A549 (cell line): ENCODE measurements around the gene MGMT. TPM values are rescaled to one million over a fixed set of nuclear protein-coding genes. Genes with fewer than 3 reads are reported as not detected.

ENCODE experiments used
- ATAC-seq, 2 experiments: fragments of 200-7000 bp in 1 of 2; fragments of >200 bp in 1 of 2; cut with Nextera tagmentation in 1 of 2; cut with Tn5 transposase in 1 of 2; 3 replicates each; pipeline versions ENCODE4 v1.8.0 to v1.9.1; 2018 to 2020; ENCODE audit warnings: mild to moderate bottlenecking in 1 of 2, moderate library complexity in 1 of 2
- CTCF ChIA-PET: fragments of 300-600 bp; sonication (Branson Sonifier 250); formaldehyde crosslinking; extraction: SDS; loops from one replicate; lab custom pipeline; 2021; ENCODE audit warnings: antibody characterized with exemption, inconsistent platforms; lab: Yijun Ruan, JAX
- POLR2A ChIA-PET: fragments of 350-600 bp; formaldehyde crosslinking; extraction: SDS; loops from one replicate; lab custom pipeline; 2021; ENCODE audit warnings: antibody characterized with exemption, inconsistent platforms; lab: Yijun Ruan, JAX
- DNase-seq, 2 experiments: peaks; one replicate each; pipeline versions ENCODE4 v3.0.0 to v3.0.0-alpha.2; 2011 to 2016; ENCODE audit warnings: low read depth in 1 of 2, low spot score in 1 of 2
- FAIRE-seq: peaks from 2 replicates; lab custom pipeline; 2011; peaks lifted over from hg19 to GRCh38; lab: Jason Lieb, UNC
- H3K27ac ChIP-seq, 2 experiments: fragments of >200 bp; sonication (Bioruptor Twin); formaldehyde crosslinking; 3 replicates each; pipeline ENCODE4 v1.5.1; 2016 to 2017
- H3K4me1 ChIP-seq: fragments of >200 bp; sonication (Bioruptor Twin); formaldehyde crosslinking; 3 replicates; pipeline ENCODE4 v1.6.1; 2016
- H3K4me2 ChIP-seq: fragments of >200 bp; sonication (Bioruptor Twin); formaldehyde crosslinking; 3 replicates; pipeline ENCODE4 v1.6.1; 2016
- H3K4me3 ChIP-seq: fragments of >200 bp; sonication (Bioruptor Twin); formaldehyde crosslinking; 3 replicates; pipeline ENCODE4 v1.5.1; 2016
- H3K9me3 ChIP-seq: fragments of >200 bp; sonication (Bioruptor Twin); formaldehyde crosslinking; 3 replicates; pipeline ENCODE4 v1.6.1; 2016
- BHLHE40 ChIP-seq: IDR thresholded peaks from 2 replicates; pipeline ENCODE4 v1.6.1; 2012; ENCODE audit warnings: low read depth, low read length, inconsistent platforms
- CHD4 ChIP-seq: fragments of 200-600 bp; sonication (generic); IDR thresholded peaks from 2 replicates; pipeline ENCODE4 v1.6.1; 2016; ENCODE audit warnings: antibody characterized with exemption, mild to moderate bottlenecking, borderline replicate concordance
- EHF ChIP-seq: fragments of 250-450 bp; sonication (Bioruptor Pico); IDR thresholded peaks from 2 replicates; pipeline ENCODE4 v1.5.0; 2020; ENCODE audit warnings: mild to moderate bottlenecking
- GATA3 ChIP-seq: IDR thresholded peaks from 2 replicates; pipeline ENCODE4 v1.6.1; 2012; ENCODE audit warnings: borderline replicate concordance
- HOXB13 ChIP-seq: fragments of 250-450 bp; sonication (Bioruptor Pico); IDR thresholded peaks from 2 replicates; pipeline ENCODE4 v1.5.0; 2020; ENCODE audit warnings: low read depth, mild to moderate bottlenecking, moderate library complexity
- HOXB5 ChIP-seq: fragments of 250-450 bp; sonication (Bioruptor Pico); IDR thresholded peaks from 2 replicates; pipeline ENCODE4 v1.5.0; 2020; ENCODE audit warnings: mild to moderate bottlenecking, moderate library complexity
- KDM5A ChIP-seq: fragments of 200-600 bp; sonication (generic); IDR thresholded peaks from 2 replicates; pipeline ENCODE4 v1.6.1; 2016; ENCODE audit warnings: antibody characterized with exemption, mild to moderate bottlenecking
- MAX ChIP-seq: IDR thresholded peaks from 2 replicates; pipeline ENCODE4 v1.6.1; 2012
- POLR2A ChIP-seq: IDR thresholded peaks from 2 replicates; pipeline ENCODE4 v1.6.1; 2012; ENCODE audit warnings: mild to moderate bottlenecking, low read length
- RCOR1 ChIP-seq: fragments of 150-350 bp; IDR thresholded peaks from 2 replicates; pipeline ENCODE4 v1.6.1; 2014; ENCODE audit warnings: antibody characterized with exemption, low read length, low read depth
- RFX5 ChIP-seq: fragments of 450-650 bp; IDR thresholded peaks from 2 replicates; pipeline ENCODE4 v1.7.1; 2014; ENCODE audit warnings: antibody characterized with exemption, mild to moderate bottlenecking, moderate library complexity
- SMC3 ChIP-seq: fragments of >200 bp; sonication (Bioruptor Twin); formaldehyde crosslinking; IDR thresholded peaks from 3 replicates; pipeline ENCODE4 v1.6.1; 2018; ENCODE audit warnings: inconsistent platforms
- TFCP2L1 ChIP-seq: fragments of 250-450 bp; sonication (Bioruptor Pico); IDR thresholded peaks from 2 replicates; pipeline ENCODE4 v1.5.0; 2021; ENCODE audit warnings: mild to moderate bottlenecking
- TP53 ChIP-seq: fragments of 250-450 bp; sonication (Bioruptor Pico); IDR thresholded peaks from 2 replicates; pipeline ENCODE4 v1.5.0; 2021; ENCODE audit warnings: mild to moderate bottlenecking, moderate library complexity
- USF2 ChIP-seq: fragments of 450-650 bp; IDR thresholded peaks from 2 replicates; pipeline ENCODE4 v1.6.1; 2014; ENCODE audit warnings: antibody characterized with exemption
- ZC3H11A ChIP-seq: fragments of 450-650 bp; IDR thresholded peaks from 2 replicates; pipeline ENCODE4 v1.6.1; 2014; ENCODE audit warnings: antibody characterized with exemption, mild to moderate bottlenecking
- ZFP36 ChIP-seq: fragments of 450-650 bp; IDR thresholded peaks from 2 replicates; pipeline ENCODE4 v1.6.1; 2014; ENCODE audit warnings: borderline replicate concordance; ENCODE audit not compliant: partially characterized antibody
- WGBS: methylation state at CpG from one replicate; pipeline ENCODE4 v1.1.6; 2017; ENCODE audit errors: missing lambda C conversion rate; 5-methylcytosine and 5-hydroxymethylcytosine counted together
- polyA plus RNA-seq, 4 experiments: library from polyadenylated mRNA; depleted of rRNA in 3 of 4; stranded (reverse); fragments of >200 nt; fragmentation: RNase III in 1 of 4; extraction: RNeasy Plus Mini Kit Qiagen cat#74134 plus additional on column Dnase treatment in 1 of 4; gene quantifications; 2 replicates in 3 of 4; 3 replicates in 1 of 4; pipeline ENCODE4 v1.2.3, GENCODE V29; 2011 to 2017
- TF ChIP-seq, protein P1 (sequence below): fragments of 150-350 bp; IDR thresholded peaks from 2 replicates; pipeline ENCODE4 v1.6.1; 2014; ENCODE audit warnings: low read depth, mild to moderate bottlenecking, low read length

MGMT gene
- polyA plus RNA-seq, 2 of the 4 experiments (the other 2 are of a cell fraction), result 4.9 to 5.2 TPM

DNA sequence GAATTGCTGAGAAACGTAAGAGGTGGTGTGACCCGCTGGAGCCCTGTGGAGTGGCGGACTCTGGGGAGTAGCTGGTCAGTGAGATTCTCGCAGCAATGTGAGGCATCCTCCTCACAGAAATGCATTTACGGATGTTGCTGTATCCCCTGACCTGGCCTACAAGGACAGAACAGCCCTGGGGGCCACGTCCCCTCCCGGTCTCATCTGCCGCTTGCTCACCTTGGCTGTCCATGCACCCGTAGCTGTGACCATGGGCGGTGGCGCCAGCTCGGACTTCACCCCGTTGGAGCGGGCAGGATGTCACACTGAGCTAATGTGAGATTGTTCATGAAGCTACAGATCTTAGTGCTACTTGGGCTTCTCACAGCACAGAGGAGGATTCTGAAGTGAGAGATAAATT, 303.2 kb downstream of the MGMT start:
- ATAC-seq, result no peak
- Histone ChIP-seq H3K27ac (no peak overlapping the region), H3K4me1 (no peaks in the 10 kb centered on the region), H3K4me2 (no peak overlapping the region), H3K9me3 (no peaks in the 10 kb centered on the region), H3K4me3 (no peak overlapping the region)
- FAIRE-seq, result no peak
- DNase-seq, result no peak
- TF ChIP-seq ZC3H11A, result no peak
- no peak for TF ChIP-seq TP53 (CRISPR knock-in tag)
- CTCF ChIA-PET, result no interaction called here
- 69% methylated on average over 12 of the region's 14 CpGs for WGBS
- POLR2A ChIA-PET, result no interaction called here

GRCh38 chr10:129771024-129771423, 304.0 kb downstream of the MGMT start:
- H3K4me2 ChIP-seq, result no peak overlapping the region
- ChIA-PET POLR2A (no interaction called here), CTCF (no interaction called here)

GRCh38 chr10:129771576-129771975, 304.5 kb downstream of the MGMT start:
- WGBS, result 40% methylated on average over 15 of the region's 15 CpGs
- FAIRE-seq (no peak), DNase-seq (no peak), ATAC-seq (no peak)
- no peak overlapping the region for H3K4me2 ChIP-seq
- ChIA-PET CTCF (no interaction called here), POLR2A (no interaction called here)
- TF ChIP-seq GATA3 (no peak), POLR2A (no peak)
- no peaks in the 10 kb centered on the region for H3K9me3 ChIP-seq
- no peaks in the 10 kb centered on the region for H3K4me1 ChIP-seq
- no peak overlapping the region for H3K4me3 ChIP-seq
- no peak overlapping the region for H3K27ac ChIP-seq

More at GRCh38 chr10:129771024-129771423, 304.0 kb downstream of the MGMT start:
- Histone ChIP-seq H3K27ac (no peak overlapping the region), H3K4me3 (no peak overlapping the region), H3K4me1 (no peaks in the 10 kb centered on the region), H3K9me3 (no peaks in the 10 kb centered on the region)
- DNase-seq (no peak), ATAC-seq (no peak), FAIRE-seq (no peak)
- no peak for TF ChIP-seq TFCP2L1 (CRISPR knock-in tag)
- TF ChIP-seq, protein P1, sequence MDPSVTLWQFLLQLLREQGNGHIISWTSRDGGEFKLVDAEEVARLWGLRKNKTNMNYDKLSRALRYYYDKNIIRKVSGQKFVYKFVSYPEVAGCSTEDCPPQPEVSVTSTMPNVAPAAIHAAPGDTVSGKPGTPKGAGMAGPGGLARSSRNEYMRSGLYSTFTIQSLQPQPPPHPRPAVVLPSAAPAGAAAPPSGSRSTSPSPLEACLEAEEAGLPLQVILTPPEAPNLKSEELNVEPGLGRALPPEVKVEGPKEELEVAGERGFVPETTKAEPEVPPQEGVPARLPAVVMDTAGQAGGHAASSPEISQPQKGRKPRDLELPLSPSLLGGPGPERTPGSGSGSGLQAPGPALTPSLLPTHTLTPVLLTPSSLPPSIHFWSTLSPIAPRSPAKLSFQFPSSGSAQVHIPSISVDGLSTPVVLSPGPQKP, result no peak
- TF ChIP-seq USF2, result no peak
- WGBS, result 39% methylated on average over 8 of the region's 13 CpGs

DNA sequence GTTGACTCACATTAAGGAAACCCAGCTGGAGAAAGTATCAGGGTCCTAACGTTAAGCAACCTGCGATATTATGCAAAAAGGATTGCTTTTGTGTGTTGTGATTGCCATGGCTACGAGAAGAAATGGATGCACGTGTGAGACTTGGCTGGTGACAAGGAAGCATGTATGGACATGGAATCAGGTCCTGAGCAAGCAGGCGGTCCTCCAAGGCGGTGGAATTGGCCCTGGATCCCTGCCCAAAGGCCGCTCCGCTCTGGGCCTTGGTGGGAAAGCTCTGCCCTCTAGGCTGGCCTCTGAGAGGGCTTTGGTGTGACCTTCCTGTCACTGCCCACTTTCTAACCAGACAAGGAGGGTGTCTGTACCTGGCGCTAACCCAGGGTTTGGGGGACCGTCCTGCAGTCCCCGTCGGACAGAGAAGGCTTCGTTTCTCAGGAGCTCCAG, 305.0 kb downstream of the MGMT start:
- CTCF ChIA-PET, result no interaction called here
- Histone ChIP-seq H3K4me1 (no peaks in the 10 kb centered on the region), H3K4me3 (no peak overlapping the region), H3K4me2 (no peak overlapping the region), H3K9me3 (no peaks in the 10 kb centered on the region), H3K27ac (no peak overlapping the region)
- no peak for DNase-seq
- TF ChIP-seq SMC3 (no peak), KDM5A (no peak), RFX5 (no peak), ZFP36 (no peak), MAX (no peak), EHF (CRISPR knock-in tag) (no peak)
- FAIRE-seq, result no peak
- POLR2A ChIA-PET, result no interaction called here
- WGBS, result 53% methylated on average over 13 of the region's 13 CpGs
- ATAC-seq, result no peak

DNA sequence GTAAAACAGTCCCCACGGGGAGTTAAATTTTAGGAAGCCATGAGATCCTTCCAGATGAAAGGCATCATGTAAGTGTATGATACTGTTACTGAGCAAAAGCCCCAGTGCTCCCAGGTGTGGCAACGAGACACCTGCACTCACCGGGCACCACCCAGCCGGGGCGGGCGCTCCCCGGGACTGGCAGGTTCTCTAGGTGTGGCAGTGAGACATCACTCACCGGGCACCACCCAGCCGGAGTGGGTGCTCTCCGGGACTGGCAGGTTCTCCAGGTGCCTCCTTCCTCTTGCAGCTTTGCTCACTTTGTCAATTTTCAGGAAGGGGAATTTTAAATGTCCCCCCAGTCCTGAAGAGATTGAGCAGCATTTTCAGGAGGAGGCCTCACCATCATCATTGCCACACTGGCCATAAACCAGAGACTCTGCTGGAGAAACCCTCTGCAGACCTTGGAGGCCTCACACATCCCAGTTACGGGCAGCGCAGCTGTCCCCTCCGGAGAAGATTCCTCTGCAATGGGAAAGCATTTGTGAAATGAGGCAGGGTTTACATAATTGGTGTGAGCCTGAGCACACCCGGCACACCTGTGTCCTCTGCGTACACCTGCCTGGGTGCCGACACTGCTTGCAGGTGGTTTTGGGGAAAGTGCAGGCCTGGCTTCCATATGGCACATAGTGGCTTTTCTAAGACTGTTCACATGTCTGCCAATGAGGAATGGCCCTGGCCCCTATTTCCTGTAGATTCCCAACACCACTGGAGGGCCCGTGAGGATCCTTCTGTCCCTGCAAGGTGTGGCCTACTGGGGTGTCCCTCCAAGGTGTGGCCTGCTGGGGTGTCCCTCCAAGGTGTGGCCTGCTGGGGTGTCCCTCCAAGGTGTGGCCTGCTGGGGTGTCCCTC, 305.7 kb downstream of the MGMT start:
- no peaks in the 10 kb centered on the region for H3K4me1 ChIP-seq
- no peaks in the 10 kb centered on the region for H3K9me3 ChIP-seq
- H3K27ac ChIP-seq, result no peak overlapping the region
- H3K4me3 ChIP-seq, result no peak overlapping the region
- no peak for ATAC-seq
- WGBS, result 46% methylated on average over 8 of the region's 17 CpGs
- FAIRE-seq, result no peak
- DNase-seq, result no peak
- POLR2A ChIA-PET, result no interaction called here
- no peak overlapping the region for H3K4me2 ChIP-seq
- TF ChIP-seq RCOR1 (no peak), HOXB5 (no peak), CHD4 (no peak), HOXB13 (CRISPR knock-in tag) (no peak), BHLHE40 (no peak)
- TF ChIP-seq, all 56 proteins: peak for 0
- CTCF ChIA-PET, result no interaction called here
